ENCODE measurements around the gene PPIL1. TPM values are rescaled to one million over a fixed set of nuclear protein-coding genes. Genes with fewer than 3 reads are reported as not detected.

The PPIL1 gene
- total RNA-seq, 1 donor from 2014 or later, result 53.1 TPM

- H3K27me3 Mint-ChIP-seq, result no peaks in the 10 kb centered on the region
- no peak overlapping the region for H3K27ac Mint-ChIP-seq
- no peak for DNase-seq (ENCODE audit: low spot score, unreplicated experiment)
- TF ChIP-seq, protein P1, sequence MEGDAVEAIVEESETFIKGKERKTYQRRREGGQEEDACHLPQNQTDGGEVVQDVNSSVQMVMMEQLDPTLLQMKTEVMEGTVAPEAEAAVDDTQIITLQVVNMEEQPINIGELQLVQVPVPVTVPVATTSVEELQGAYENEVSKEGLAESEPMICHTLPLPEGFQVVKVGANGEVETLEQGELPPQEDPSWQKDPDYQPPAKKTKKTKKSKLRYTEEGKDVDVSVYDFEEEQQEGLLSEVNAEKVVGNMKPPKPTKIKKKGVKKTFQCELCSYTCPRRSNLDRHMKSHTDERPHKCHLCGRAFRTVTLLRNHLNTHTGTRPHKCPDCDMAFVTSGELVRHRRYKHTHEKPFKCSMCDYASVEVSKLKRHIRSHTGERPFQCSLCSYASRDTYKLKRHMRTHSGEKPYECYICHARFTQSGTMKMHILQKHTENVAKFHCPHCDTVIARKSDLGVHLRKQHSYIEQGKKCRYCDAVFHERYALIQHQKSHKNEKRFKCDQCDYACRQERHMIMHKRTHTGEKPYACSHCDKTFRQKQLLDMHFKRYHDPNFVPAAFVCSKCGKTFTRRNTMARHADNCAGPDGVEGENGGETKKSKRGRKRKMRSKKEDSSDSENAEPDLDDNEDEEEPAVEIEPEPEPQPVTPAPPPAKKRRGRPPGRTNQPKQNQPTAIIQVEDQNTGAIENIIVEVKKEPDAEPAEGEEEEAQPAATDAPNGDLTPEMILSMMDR (IDR thresholded peaks at IDR 0.05; ENCODE audit: unreplicated experiment), result no peak
- no peaks in the 10 kb centered on the region for H3K9me3 Mint-ChIP-seq (ENCODE audit: low read depth)
- H3K4me3 Mint-ChIP-seq (ENCODE audit: low read depth), result no peak overlapping the region
- H3K4me1 Mint-ChIP-seq (ENCODE audit: low read depth), result peaks cover 2% of the 10 kb centered on the region
- H3K36me3 Mint-ChIP-seq (ENCODE audit: insufficient read depth), result peaks cover 14% of the 10 kb centered on the region
These were observed 41.5 kb upstream of the PPIL1 start for GRCh38 chr6:36916126-36916525.

- no peak for DNase-seq (ENCODE audit: low spot score, unreplicated experiment)
- TF ChIP-seq, protein P1 (IDR thresholded peaks at IDR 0.05; ENCODE audit: unreplicated experiment), result no peak
- Mint-ChIP-seq H3K27ac (no peak overlapping the region), H3K4me3 (ENCODE audit: low read depth) (no peak overlapping the region), H3K36me3 (ENCODE audit: insufficient read depth) (peaks cover 14% of the 10 kb centered on the region), H3K4me1 (ENCODE audit: low read depth) (peaks cover 2% of the 10 kb centered on the region), H3K27me3 (no peaks in the 10 kb centered on the region), H3K9me3 (ENCODE audit: low read depth) (no peaks in the 10 kb centered on the region)
These were observed 41.0 kb upstream of the PPIL1 start for GRCh38 chr6:36915599-36915998.

DNA sequence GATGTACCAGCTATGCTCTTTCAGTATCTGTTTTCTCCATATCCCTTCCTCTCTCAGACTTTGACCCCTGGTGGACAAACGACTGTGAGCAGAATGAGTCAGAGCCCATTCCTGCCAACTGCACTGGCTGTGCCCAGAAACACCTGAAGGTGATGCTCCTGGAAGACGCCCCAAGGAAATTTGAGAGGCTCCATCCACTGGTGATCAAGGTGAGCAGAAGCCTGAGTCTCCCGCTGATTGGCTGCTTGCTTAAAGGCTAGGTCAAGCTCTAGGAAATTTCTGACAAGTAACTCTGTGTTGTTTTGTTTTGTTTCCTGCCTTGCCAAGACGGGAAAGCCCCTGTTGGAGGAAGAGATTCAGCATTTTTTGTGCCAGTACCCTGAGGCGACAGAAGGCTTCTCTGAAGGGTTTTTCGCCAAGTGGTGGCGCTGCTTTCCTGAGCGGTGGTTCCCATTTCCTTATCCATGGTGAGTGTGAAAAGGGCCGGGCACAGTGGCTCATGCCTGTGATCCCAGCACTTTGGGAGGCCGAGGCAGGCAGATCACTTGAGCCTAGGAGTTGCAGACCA, 39.7 kb upstream of the PPIL1 start:
- DNase-seq (ENCODE audit: low spot score, unreplicated experiment), result no peak
- TF ChIP-seq, protein P1 (IDR thresholded peaks at IDR 0.05; ENCODE audit: unreplicated experiment), result peak; percentile 13
- H3K27me3 Mint-ChIP-seq, result no peaks in the 10 kb centered on the region
- no peak overlapping the region for H3K27ac Mint-ChIP-seq
- peaks cover 14% of the 10 kb centered on the region for H3K36me3 Mint-ChIP-seq (ENCODE audit: insufficient read depth)
- no peaks in the 10 kb centered on the region for H3K9me3 Mint-ChIP-seq (ENCODE audit: low read depth)
- no peak overlapping the region for H3K4me3 Mint-ChIP-seq (ENCODE audit: low read depth)
- peaks cover 2% of the 10 kb centered on the region for H3K4me1 Mint-ChIP-seq (ENCODE audit: low read depth)

- no peaks in the 10 kb centered on the region for H3K9me3 Mint-ChIP-seq (ENCODE audit: low read depth)
- H3K4me3 Mint-ChIP-seq (ENCODE audit: low read depth), result no peak overlapping the region
- no peaks in the 10 kb centered on the region for H3K27me3 Mint-ChIP-seq
- DNase-seq (ENCODE audit: low spot score, unreplicated experiment), result no peak
- peaks cover 14% of the 10 kb centered on the region for H3K36me3 Mint-ChIP-seq (ENCODE audit: insufficient read depth)
- TF ChIP-seq, protein P1 (IDR thresholded peaks at IDR 0.05; ENCODE audit: unreplicated experiment), result no peak
- H3K4me1 Mint-ChIP-seq (ENCODE audit: low read depth), result peaks cover 2% of the 10 kb centered on the region
- H3K27ac Mint-ChIP-seq, result no peak overlapping the region
These were observed 38.5 kb upstream of the PPIL1 start for GRCh38 chr6:36913082-36913481.

DNA sequence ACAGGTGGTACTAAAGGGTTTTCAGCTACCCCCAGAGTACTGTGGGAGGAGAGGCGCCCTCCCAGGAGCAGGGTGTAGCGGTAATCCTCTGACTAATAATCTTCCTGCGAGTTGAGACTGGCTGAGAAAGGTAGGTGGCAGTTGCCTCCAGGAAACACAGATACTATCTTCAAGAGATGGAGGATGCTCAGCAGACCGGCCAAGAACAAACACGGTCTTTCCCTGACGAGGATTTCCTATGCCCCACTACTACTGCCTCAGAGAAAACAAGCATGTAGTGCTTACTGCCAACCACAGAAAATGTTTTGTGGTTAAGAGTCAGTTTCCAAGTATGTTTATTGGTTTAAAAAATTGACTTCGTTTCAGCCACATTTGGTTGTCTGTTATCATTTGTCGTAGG, 38.0 kb upstream of the PPIL1 start:
- Mint-ChIP-seq H3K27ac (no peak overlapping the region), H3K4me1 (ENCODE audit: low read depth) (peaks cover 2% of the 10 kb centered on the region), H3K36me3 (ENCODE audit: insufficient read depth) (peaks cover 14% of the 10 kb centered on the region), H3K4me3 (ENCODE audit: low read depth) (no peak overlapping the region), H3K9me3 (ENCODE audit: low read depth) (no peaks in the 10 kb centered on the region), H3K27me3 (no peaks in the 10 kb centered on the region)
- TF ChIP-seq, protein P1 (IDR thresholded peaks at IDR 0.05; ENCODE audit: unreplicated experiment), result no peak
- no peak for DNase-seq (ENCODE audit: low spot score, unreplicated experiment)
